Vagina (tissue), 2 donors: Measurements from ENCODE around the gene PCBP4.

Experiments used
- CTCF ChIP-seq, 3 experiments: fragments of 450-650 bp in 2 of 3; fragments of 200-600 bp in 1 of 3; sonication (generic) in 1 of 3; IDR thresholded peaks; one replicate each; pipeline ENCODE4 v1.5.1; 2017 to 2019; ENCODE audit warnings: antibody characterized with exemption in 3 of 3, mild to moderate bottlenecking in 2 of 3, moderate library complexity in 2 of 3
- POLR2A ChIP-seq, 2 donors: fragments of 450-650 bp; IDR thresholded peaks; one replicate each; pipeline ENCODE4 v1.6.1; 2017; ENCODE audit warnings: antibody characterized with exemption in 2 of 2, mild to moderate bottlenecking in 2 of 2, moderate library complexity in 2 of 2
- POLR2AphosphoS5 ChIP-seq, 2 donors: sonication (generic); formaldehyde crosslinking; IDR thresholded peaks; one replicate each; pipeline ENCODE4 v1.9.0; 2017; ENCODE audit warnings: antibody characterized with exemption in 2 of 2, mild to moderate bottlenecking in 2 of 2, low read depth in 1 of 2; ENCODE audit not compliant: insufficient read depth in 1 of 2

DNA sequence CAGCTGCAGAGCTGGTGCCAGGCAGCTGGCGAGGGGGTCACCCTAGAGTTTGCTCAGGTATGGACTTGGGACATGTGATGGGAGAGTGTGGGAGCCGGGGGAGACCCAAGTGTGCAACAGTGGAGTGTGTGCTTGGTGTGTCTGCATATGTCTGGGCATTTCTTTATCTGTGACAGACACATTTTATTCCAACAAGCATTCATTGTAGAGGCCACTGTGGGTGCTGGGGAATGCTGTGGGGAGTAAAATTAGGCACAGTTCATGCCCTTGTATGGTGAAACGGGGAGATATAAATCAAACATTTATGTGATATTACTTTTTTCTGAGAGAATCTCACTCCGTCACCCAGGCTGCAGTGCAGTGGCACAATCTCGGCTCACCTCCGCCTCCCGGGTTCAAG is 20.3 kb upstream of the PCBP4 start:
- TF ChIP-seq POLR2A (IDR thresholded peaks at IDR 0.05) (no peak), CTCF (IDR thresholded peaks at IDR 0.05) (no peak), POLR2AphosphoS5 (IDR thresholded peaks at IDR 0.05; ENCODE audit: insufficient read depth in 1 of 2, low read depth in 1 of 2) (no peak)
